Hematopoietic multipotent progenitor cell treated with erythropoietin and hydrocortisone succinate and interleukin-3 and kit ligand, for 17 days (in vitro differentiated cells): Measurements from ENCODE around the gene PCDHGA11.
"Not testable (repeated sequence)": the region's sequence is repeated elsewhere in the genome, so short reads cannot be mapped to it uniquely, and the experiment has no call there.

Experiments used
- DNase-seq: peaks from one replicate; pipeline ENCODE4 v3.0.0-alpha.2; 2015; ENCODE audit warnings: low spot score

PCDHGA11 gene

GRCh38 chr5:141420855-141421488 is at the start of gene PCDHGA11:
Gene PCDHGA11 (plus strand): TSS chr5:141421051. CDS start chr5:141421228, 177 bp downstream.
- DNase-seq = peak; percentile 48

- DNase-seq = no peak
Observed at GRCh38 chr5:141371572-141372475, 49.0 kb upstream of the PCDHGA11 start.

GRCh38 chr5:141373673-141374317 is 47.1 kb upstream of the PCDHGA11 start, which contains the start of gene PCDHGA6:
Gene PCDHGA6 (plus strand): TSS chr5:141373891. CDS start chr5:141374084, 193 bp downstream.
- DNase-seq = no peak

- DNase-seq = no peak
Observed at GRCh38 chr5:141374627-141375026, 46.2 kb upstream of the PCDHGA11 start.

- not testable (repeated sequence) for DNase-seq
Observed at GRCh38 chr5:141375444-141376155, 45.3 kb upstream of the PCDHGA11 start.

GRCh38 chr5:141382469-141383294 is 38.2 kb upstream of the PCDHGA11 start, which contains the start of gene PCDHGA7:
Gene PCDHGA7 (plus strand): TSS chr5:141382742. CDS start chr5:141382900, 158 bp downstream.
- DNase-seq = no peak

GRCh38 chr5:141383345-141383744 is 37.5 kb upstream of the PCDHGA11 start:
- no peak for DNase-seq

- no peak for DNase-seq
Observed at GRCh38 chr5:141384471-141385267, 36.2 kb upstream of the PCDHGA11 start.

- not testable (repeated sequence) for DNase-seq
Observed at GRCh38 chr5:141387557-141388311, 33.1 kb upstream of the PCDHGA11 start, which contains the start of gene PCDHGB4. Gene PCDHGB4 (plus strand): TSS chr5:141387698. CDS start chr5:141387885, 187 bp downstream.

GRCh38 chr5:141388661-141389060 is 32.2 kb upstream of the PCDHGA11 start:
- DNase-seq = no peak

- DNase-seq = no peak
Observed at GRCh38 chr5:141389153-141390042, 31.5 kb upstream of the PCDHGA11 start.

- no peak for DNase-seq
Observed at GRCh38 chr5:141392429-141393198, 28.2 kb upstream of the PCDHGA11 start, which contains the start of gene PCDHGA8. Gene PCDHGA8 (plus strand): TSS chr5:141392633. CDS start chr5:141392814, 181 bp downstream.

- no peak for DNase-seq
Observed at GRCh38 chr5:141393267-141393666, 27.6 kb upstream of the PCDHGA11 start.

GRCh38 chr5:141394401-141395187 is 26.3 kb upstream of the PCDHGA11 start:
- not testable (repeated sequence) for DNase-seq

GRCh38 chr5:141397756-141398551 is 22.9 kb upstream of the PCDHGA11 start, which contains the start of gene PCDHGB5:
Gene PCDHGB5 (plus strand): TSS chr5:141397947. CDS start chr5:141398128, 181 bp downstream.
- DNase-seq = not testable (repeated sequence)
